RWPE1 (cell line): ENCODE results near the gene WDR11.

Experiments
- CTCF ChIA-PET: fragments of 350-600 bp; sonication (Branson Sonifier 250); formaldehyde crosslinking; extraction: SDS; loops from one replicate; lab custom pipeline; 2021; lab: Yijun Ruan, JAX
- POLR2A ChIA-PET: fragments of 400-600 bp; formaldehyde crosslinking; extraction: SDS; loops from one replicate; lab custom pipeline; 2020; ENCODE audit warnings: antibody characterized with exemption; ENCODE audit not compliant: low non-redundant PET; lab: Yijun Ruan, JAX
- DNase-seq: peaks from one replicate; pipeline ENCODE4 v3.0.0; 2012; ENCODE audit warnings: low spot score
- H3K27ac ChIP-seq: fragments of 450-650 bp; 2 replicates; pipeline ENCODE4 v1.5.1; 2017
- TF ChIP-seq, protein P1 (sequence below): fragments of 450-650 bp; conservative IDR thresholded peaks from 2 replicates; pipeline ENCODE4 v1.5.1; 2017; ENCODE audit warnings: low read depth, mild to moderate bottlenecking

WDR11 gene, protein sequence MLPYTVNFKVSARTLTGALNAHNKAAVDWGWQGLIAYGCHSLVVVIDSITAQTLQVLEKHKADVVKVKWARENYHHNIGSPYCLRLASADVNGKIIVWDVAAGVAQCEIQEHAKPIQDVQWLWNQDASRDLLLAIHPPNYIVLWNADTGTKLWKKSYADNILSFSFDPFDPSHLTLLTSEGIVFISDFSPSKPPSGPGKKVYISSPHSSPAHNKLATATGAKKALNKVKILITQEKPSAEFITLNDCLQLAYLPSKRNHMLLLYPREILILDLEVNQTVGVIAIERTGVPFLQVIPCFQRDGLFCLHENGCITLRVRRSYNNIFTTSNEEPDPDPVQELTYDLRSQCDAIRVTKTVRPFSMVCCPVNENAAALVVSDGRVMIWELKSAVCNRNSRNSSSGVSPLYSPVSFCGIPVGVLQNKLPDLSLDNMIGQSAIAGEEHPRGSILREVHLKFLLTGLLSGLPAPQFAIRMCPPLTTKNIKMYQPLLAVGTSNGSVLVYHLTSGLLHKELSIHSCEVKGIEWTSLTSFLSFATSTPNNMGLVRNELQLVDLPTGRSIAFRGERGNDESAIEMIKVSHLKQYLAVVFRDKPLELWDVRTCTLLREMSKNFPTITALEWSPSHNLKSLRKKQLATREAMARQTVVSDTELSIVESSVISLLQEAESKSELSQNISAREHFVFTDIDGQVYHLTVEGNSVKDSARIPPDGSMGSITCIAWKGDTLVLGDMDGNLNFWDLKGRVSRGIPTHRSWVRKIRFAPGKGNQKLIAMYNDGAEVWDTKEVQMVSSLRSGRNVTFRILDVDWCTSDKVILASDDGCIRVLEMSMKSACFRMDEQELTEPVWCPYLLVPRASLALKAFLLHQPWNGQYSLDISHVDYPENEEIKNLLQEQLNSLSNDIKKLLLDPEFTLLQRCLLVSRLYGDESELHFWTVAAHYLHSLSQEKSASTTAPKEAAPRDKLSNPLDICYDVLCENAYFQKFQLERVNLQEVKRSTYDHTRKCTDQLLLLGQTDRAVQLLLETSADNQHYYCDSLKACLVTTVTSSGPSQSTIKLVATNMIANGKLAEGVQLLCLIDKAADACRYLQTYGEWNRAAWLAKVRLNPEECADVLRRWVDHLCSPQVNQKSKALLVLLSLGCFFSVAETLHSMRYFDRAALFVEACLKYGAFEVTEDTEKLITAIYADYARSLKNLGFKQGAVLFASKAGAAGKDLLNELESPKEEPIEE

DNA sequence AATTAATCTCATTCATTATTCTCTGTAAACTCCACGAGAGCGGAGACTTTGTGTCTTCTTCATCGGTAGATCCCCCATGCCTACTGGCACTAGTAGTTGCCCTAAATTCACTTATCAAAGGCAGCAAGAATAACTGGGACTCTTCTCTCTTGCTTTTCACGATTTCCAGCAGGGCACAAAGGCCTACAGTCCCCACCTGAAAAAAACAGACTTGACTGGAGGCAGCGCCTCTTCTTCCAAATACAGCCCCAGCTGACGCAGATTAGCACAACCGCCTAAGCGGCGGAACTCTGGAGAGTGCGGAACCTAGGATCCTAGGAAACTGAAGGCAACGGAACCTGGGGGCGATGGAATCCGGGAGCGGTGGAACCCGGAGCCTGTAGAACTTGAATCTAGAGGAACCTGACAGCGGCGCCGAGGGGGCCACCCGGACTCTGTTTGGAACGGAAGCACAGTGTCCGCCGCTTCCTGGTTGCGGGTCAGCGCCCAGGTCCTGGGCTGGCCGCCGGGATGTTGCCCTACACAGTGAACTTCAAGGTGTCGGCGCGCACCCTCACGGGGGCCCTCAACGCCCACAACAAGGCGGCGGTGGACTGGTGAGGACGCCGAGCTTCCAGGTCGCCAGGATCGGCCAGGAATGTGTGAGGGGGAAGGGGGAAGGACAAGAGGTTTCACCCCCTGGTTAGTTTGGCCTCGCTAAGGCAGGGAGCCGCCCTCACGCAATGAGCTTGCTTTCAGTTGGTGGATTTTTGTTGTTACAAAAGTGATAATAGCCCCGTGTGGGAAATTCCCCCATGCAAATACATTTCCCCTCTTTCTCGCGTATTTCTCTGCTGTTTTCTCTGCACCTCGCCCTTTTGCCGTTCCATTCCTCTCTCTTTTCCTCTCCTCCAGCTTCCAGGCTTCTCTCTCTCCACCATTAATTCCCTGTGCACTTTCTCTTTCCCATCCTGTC lies at the start of gene WDR11:
Gene WDR11 (plus strand): TSS at position 452 of the 955 bp plus-strand sequence. CDS start 59 bp downstream, at position 511.
- ChIA-PET POLR2A (interaction anchor here (0.5 to 0.7 kb wide), 2 partner anchors 30 to 277 kb away, joined by 3 to 4 read pairs; no protein-coding TSS in a partner anchor), CTCF (no interaction called here)
- peak within 1 kb of the TSS; percentile 80 for H3K27ac ChIP-seq
- TF ChIP-seq, protein P1, sequence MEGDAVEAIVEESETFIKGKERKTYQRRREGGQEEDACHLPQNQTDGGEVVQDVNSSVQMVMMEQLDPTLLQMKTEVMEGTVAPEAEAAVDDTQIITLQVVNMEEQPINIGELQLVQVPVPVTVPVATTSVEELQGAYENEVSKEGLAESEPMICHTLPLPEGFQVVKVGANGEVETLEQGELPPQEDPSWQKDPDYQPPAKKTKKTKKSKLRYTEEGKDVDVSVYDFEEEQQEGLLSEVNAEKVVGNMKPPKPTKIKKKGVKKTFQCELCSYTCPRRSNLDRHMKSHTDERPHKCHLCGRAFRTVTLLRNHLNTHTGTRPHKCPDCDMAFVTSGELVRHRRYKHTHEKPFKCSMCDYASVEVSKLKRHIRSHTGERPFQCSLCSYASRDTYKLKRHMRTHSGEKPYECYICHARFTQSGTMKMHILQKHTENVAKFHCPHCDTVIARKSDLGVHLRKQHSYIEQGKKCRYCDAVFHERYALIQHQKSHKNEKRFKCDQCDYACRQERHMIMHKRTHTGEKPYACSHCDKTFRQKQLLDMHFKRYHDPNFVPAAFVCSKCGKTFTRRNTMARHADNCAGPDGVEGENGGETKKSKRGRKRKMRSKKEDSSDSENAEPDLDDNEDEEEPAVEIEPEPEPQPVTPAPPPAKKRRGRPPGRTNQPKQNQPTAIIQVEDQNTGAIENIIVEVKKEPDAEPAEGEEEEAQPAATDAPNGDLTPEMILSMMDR: no peak
- peak; percentile 92 for DNase-seq

DNA sequence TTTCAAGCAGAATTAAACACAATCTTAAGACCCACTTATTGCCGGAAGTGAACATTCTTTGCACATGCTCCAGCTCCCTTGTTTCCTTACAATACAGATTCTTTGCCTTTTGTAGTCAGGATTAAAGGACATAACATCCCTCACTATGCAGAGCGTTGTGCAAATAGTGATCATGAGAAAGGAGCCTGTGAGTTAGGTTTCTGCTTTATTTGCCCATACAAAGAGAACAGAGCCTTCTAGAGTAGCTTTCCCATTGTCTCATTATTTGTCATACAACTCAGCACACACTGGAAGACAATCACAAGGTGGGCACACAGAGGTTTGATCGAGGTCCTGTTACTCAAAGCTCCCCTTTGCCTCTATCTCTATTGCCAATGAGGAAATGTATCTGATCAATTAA lies 48.2 kb upstream of the WDR11 start:
- no peak for DNase-seq
- POLR2A ChIA-PET: no interaction called here
- no peak overlapping the region for H3K27ac ChIP-seq
- TF ChIP-seq, protein P1: no peak
- CTCF ChIA-PET: no interaction called here

DNA sequence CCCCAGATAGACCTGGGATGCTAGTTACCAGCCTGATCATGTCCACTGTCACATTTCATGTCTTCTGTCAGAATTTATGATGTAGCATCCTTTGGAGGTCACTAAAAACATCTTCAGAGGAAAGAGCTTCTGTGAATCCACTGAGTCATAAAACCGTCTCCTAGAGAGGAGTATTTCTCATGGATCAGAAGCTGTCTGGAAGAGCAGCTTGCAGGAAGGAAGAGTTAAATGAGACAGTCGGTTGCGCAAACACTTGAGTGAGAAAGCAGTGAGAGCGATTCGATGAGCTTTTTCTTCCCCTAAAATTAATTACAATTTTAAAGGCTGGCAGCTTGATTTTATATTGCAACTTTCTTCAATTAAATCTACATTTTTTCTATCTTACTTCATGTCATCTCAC lies 47.2 kb upstream of the WDR11 start:
- CTCF ChIA-PET: interaction anchor here (0.8 kb wide), 1 partner anchor 583 kb away, joined by 3 read pairs; no protein-coding TSS in a partner anchor
- TF ChIP-seq, protein P1: no peak
- DNase-seq: no peak
- no peak overlapping the region for H3K27ac ChIP-seq
- POLR2A ChIA-PET: no interaction called here

DNA sequence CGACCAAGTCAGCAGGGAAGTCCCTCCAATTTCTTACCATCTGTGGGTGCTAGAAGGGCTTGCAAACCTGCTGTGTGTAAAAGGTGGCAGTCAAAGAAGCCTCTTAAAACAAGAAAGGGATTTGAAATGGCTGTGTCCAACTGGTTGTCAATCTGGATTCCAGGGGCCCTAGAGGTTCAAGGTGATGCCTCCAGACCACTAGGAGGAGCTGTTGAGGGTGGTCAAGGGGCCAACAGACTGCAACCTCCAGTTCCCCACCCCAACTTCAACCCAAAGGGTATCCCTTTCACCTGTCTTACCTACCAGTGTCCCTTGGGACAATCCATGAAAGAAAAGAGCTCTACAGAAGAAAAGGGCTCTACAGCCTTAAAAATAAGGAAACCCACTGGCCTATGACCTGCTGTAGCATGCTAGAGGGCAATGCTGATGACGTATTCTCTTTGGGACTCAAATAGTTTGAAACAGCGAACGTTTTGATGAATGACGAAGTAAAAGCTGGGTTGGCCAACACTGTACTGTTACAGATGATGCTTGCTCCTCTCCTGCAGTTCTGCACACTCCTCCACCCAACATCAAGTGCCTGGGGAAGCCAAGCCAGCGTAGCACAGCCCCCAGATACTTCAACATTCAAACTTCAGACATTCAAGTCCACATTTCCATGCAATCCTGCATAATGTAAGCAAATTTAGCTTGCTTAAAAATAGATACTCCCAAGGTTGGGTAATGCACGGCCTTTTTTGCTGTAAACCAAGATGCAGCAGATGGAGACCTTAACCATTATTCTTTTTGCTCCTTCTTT lies 45.9 kb upstream of the WDR11 start:
- CTCF ChIA-PET: interaction anchor here (0.5 to 0.8 kb wide), 2 partner anchors 234 to 584 kb away, joined by 3 to 4 read pairs; no protein-coding TSS in a partner anchor

DNA sequence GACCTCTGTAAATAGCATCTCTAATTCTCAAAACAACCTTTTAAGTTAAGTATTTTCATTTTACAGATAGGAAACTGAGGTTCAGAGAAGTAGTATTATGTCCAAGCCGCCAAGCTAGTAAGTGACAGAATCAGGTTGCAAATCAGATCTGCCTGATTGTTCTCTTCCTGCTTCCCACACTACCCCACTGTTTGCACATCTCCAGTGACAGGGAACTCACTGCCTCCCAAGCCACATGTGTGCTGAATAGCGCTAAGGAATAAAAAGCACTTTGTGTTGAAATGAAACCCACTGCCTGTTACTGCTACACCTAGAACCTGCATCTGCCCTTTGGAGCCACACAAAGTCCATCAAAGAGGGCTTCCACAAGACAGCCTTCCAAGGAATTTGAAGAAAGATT lies 45.1 kb upstream of the WDR11 start:
- H3K27ac ChIP-seq: no peak overlapping the region
- TF ChIP-seq, protein P1: no peak
- ChIA-PET POLR2A (no interaction called here), CTCF (no interaction called here)
- no peak for DNase-seq

More for the DNA sequence above, 45.9 kb upstream of the WDR11 start:
- H3K27ac ChIP-seq: no peak overlapping the region
- POLR2A ChIA-PET: no interaction called here
- TF ChIP-seq, protein P1: no peak
- no peak for DNase-seq
